Mesendoderm (in vitro differentiated cells): ENCODE data around the gene NRSN2.

Experiments used
- DNase-seq: peaks from one replicate; pipeline ENCODE4 v3.0.0; 2013
- H2AK5ac ChIP-seq: 2 replicates; pipeline ENCODE4 v1.6.1; 2013; ENCODE audit warnings: low read length, inconsistent platforms
- H2BK120ac ChIP-seq: 2 replicates; pipeline ENCODE4 v1.6.1; 2013; ENCODE audit warnings: low read depth, mild to moderate bottlenecking, low read length, moderate library complexity, mixed read lengths
- H2BK15ac ChIP-seq: replicated peaks from 2 replicates; pipeline ENCODE4 v1.6.1; 2013; ENCODE audit warnings: low read depth, mild to moderate bottlenecking, moderate library complexity
- H2BK5ac ChIP-seq: 2 replicates; pipeline ENCODE4 v1.6.1; 2013; ENCODE audit warnings: low read length, inconsistent platforms
- H3K18ac ChIP-seq: 2 replicates; pipeline ENCODE4 v1.6.1; 2013; ENCODE audit warnings: mild to moderate bottlenecking, low read length, mixed read lengths
- H3K23ac ChIP-seq: one replicate; pipeline ENCODE4 v1.6.1; 2013; ENCODE audit warnings: low read length
- H3K27ac ChIP-seq: 2 replicates; pipeline ENCODE4 v1.5.1; 2013; ENCODE audit warnings: low read depth, mild to moderate bottlenecking, inconsistent platforms, low read length, moderate library complexity
- H3K27me3 ChIP-seq: 2 replicates; pipeline ENCODE4 v1.6.1; 2013; ENCODE audit warnings: low read length, control low read depth, mild to moderate bottlenecking, inconsistent platforms; ENCODE audit not compliant: insufficient read depth, poor library complexity
- H3K36me3 ChIP-seq: 2 replicates; pipeline ENCODE4 v1.6.1; 2013; ENCODE audit warnings: low read length, inconsistent platforms; ENCODE audit not compliant: control insufficient read depth, insufficient read depth
- H3K4ac ChIP-seq: one replicate; pipeline ENCODE4 v1.6.1; 2013; ENCODE audit warnings: low read depth, mild to moderate bottlenecking, low read length, moderate library complexity
- H3K4me1 ChIP-seq: 2 replicates; pipeline ENCODE4 v1.6.1; 2013; ENCODE audit warnings: low read depth, low read length, inconsistent platforms; ENCODE audit not compliant: control insufficient read depth
- H3K4me2 ChIP-seq: 2 replicates; pipeline ENCODE4 v1.6.1; 2013; ENCODE audit warnings: low read length
- H3K4me3 ChIP-seq: 2 replicates; pipeline ENCODE4 v1.5.1; 2013; ENCODE audit warnings: mild to moderate bottlenecking, low read length
- H3K56ac ChIP-seq: one replicate; pipeline ENCODE4 v1.6.1; 2013; ENCODE audit warnings: low read length
- H3K79me1 ChIP-seq: 2 replicates; pipeline ENCODE4 v1.6.1; 2013; ENCODE audit warnings: low read length, inconsistent platforms
- H3K79me2 ChIP-seq: 2 replicates; pipeline ENCODE4 v1.6.1; 2013; ENCODE audit warnings: mild to moderate bottlenecking, low read length; ENCODE audit not compliant: control insufficient read depth, insufficient read depth
- H3K9ac ChIP-seq: 2 replicates; pipeline ENCODE4 v1.6.1; 2013; ENCODE audit warnings: low read length, inconsistent platforms
- H4K5ac ChIP-seq: one replicate; pipeline ENCODE4 v1.6.1; 2013; ENCODE audit warnings: low read length
- H4K8ac ChIP-seq: one replicate; pipeline ENCODE4 v1.6.1; 2013; ENCODE audit warnings: low read depth, mild to moderate bottlenecking, control low read depth, low read length, moderate library complexity
- WGBS: extraction: QIAGEN DNeasy Blood & Tissue Kit; methylation state at CpG from one replicate; pipeline ENCODE4 v1.1.7; 2013; ENCODE audit warnings: low lambda C conversion rate, missing lambda C conversion rate; ENCODE audit not compliant: insufficient coverage; ENCODE audit errors: extremely low coverage; 5-methylcytosine and 5-hydroxymethylcytosine counted together

The NRSN2 gene

GRCh38 chr20:366719-367485, 20.0 kb downstream of the NRSN2 start:
- Histone ChIP-seq H3K27me3 (no peaks in the 10 kb centered on the region), H3K4me3 (no peak overlapping the region), H2AK5ac (no peak overlapping the region), H3K9ac (no peak overlapping the region), H3K56ac (no peak overlapping the region), H3K23ac (no peak overlapping the region), H3K4me2 (no peak overlapping the region), H3K36me3 (no peaks in the 10 kb centered on the region), H4K5ac (no peak overlapping the region), H3K79me2 (no peaks in the 10 kb centered on the region), H2BK5ac (no peak overlapping the region), H3K18ac (no peak overlapping the region), H2BK15ac (no peak overlapping the region), H3K4me1 (no peaks in the 10 kb centered on the region), H3K27ac (no peak overlapping the region), H3K79me1 (no peaks in the 10 kb centered on the region), H3K4ac (no peak overlapping the region), H4K8ac (no peak overlapping the region), H2BK120ac (no peak overlapping the region)
- no CpG with 5 or more reads among the region's 13 CpGs for WGBS
- DNase-seq, result no peak

DNA sequence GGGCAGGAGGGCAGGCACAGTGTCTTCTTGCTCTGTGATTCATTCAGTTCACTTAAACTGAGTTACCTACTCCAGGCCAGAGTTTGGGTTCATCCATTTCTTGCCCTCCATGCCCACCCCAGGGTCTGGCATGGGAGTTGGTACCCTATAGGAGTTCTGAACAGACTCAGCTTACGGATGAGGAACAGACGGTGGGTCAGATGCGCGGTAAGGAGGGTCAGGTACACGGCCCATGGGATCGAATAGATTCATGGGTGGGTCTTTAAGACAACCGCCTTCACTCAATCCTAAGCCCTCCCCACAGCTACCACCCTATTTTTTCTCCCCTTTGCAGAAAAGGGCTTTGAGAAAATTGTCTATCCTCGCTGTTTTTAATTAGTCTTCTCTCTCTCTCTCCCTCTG, 20.6 kb downstream of the NRSN2 start:
- no peak overlapping the region for H2AK5ac ChIP-seq
- H2BK5ac ChIP-seq, result no peak overlapping the region
- H3K36me3 ChIP-seq, result no peaks in the 10 kb centered on the region
- H3K4me1 ChIP-seq, result no peaks in the 10 kb centered on the region
- no peak overlapping the region for H3K4me3 ChIP-seq
- H3K4ac ChIP-seq, result no peak overlapping the region
- no CpG with 5 or more reads among the region's 8 CpGs for WGBS
- no peaks in the 10 kb centered on the region for H3K79me1 ChIP-seq
- no peak overlapping the region for H3K18ac ChIP-seq
- H3K4me2 ChIP-seq, result no peak overlapping the region
- H3K27me3 ChIP-seq, result no peaks in the 10 kb centered on the region
- DNase-seq, result no peak
- H2BK120ac ChIP-seq, result no peak overlapping the region
- H3K23ac ChIP-seq, result no peak overlapping the region
- no peaks in the 10 kb centered on the region for H3K79me2 ChIP-seq
- H3K27ac ChIP-seq, result no peak overlapping the region
- H3K56ac ChIP-seq, result no peak overlapping the region
- no peak overlapping the region for H2BK15ac ChIP-seq
- H3K9ac ChIP-seq, result no peak overlapping the region
- H4K8ac ChIP-seq, result no peak overlapping the region
- H4K5ac ChIP-seq, result no peak overlapping the region

- H3K4ac ChIP-seq, result no peak overlapping the region
- H3K18ac ChIP-seq, result no peak overlapping the region
- H3K36me3 ChIP-seq, result no peaks in the 10 kb centered on the region
- no peak overlapping the region for H2AK5ac ChIP-seq
- no peak overlapping the region for H3K4me3 ChIP-seq
- H3K4me2 ChIP-seq, result no peak overlapping the region
- H3K9ac ChIP-seq, result no peak overlapping the region
- no CpG with 5 or more reads among the region's 4 CpGs for WGBS
- no peaks in the 10 kb centered on the region for H3K79me2 ChIP-seq
- H2BK15ac ChIP-seq, result no peak overlapping the region
- no peak overlapping the region for H2BK5ac ChIP-seq
- no peak overlapping the region for H4K8ac ChIP-seq
- H4K5ac ChIP-seq, result no peak overlapping the region
- no peaks in the 10 kb centered on the region for H3K79me1 ChIP-seq
- no peak overlapping the region for H2BK120ac ChIP-seq
- DNase-seq, result no peak
- no peak overlapping the region for H3K56ac ChIP-seq
- no peak overlapping the region for H3K23ac ChIP-seq
- H3K27ac ChIP-seq, result no peak overlapping the region
- no peaks in the 10 kb centered on the region for H3K27me3 ChIP-seq
- no peaks in the 10 kb centered on the region for H3K4me1 ChIP-seq
Measured at GRCh38 chr20:368915-369314, 22.0 kb downstream of the NRSN2 start.

DNA sequence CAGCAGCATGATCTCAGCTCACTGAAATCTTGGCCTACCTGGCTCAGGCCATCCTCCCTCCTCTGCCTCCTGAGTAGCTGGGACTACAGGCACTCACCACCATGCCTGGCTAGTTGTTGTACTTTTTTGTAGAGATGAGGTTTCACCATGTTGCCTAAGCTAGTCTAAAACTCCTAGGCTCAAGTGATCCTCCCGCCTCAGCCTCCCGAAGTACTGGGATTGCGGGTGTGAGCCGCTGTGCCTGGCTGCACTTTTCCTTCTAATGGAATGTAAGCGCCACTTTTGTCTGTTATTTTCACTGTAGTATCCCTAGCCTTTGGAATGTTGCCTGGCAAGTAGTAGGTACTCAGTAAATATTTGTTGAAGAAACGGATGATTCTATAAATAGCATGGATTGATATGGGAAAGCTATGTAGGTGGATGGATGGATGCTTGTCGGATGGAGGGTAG, 23.3 kb downstream of the NRSN2 start:
- Histone ChIP-seq H3K36me3 (no peaks in the 10 kb centered on the region), H3K79me1 (no peaks in the 10 kb centered on the region), H2BK5ac (no peak overlapping the region), H2BK120ac (no peak overlapping the region), H3K4ac (no peak overlapping the region), H4K8ac (no peak overlapping the region), H3K56ac (no peak overlapping the region), H3K79me2 (no peaks in the 10 kb centered on the region), H3K23ac (no peak overlapping the region), H3K4me2 (no peak overlapping the region), H3K27me3 (no peaks in the 10 kb centered on the region), H3K4me1 (no peaks in the 10 kb centered on the region), H3K9ac (no peak overlapping the region), H4K5ac (no peak overlapping the region), H3K18ac (no peak overlapping the region), H2AK5ac (no peak overlapping the region), H3K4me3 (no peak overlapping the region), H3K27ac (no peak overlapping the region), H2BK15ac (no peak overlapping the region)
- no peak for DNase-seq
- WGBS, result no CpG with 5 or more reads among the region's 7 CpGs

DNA sequence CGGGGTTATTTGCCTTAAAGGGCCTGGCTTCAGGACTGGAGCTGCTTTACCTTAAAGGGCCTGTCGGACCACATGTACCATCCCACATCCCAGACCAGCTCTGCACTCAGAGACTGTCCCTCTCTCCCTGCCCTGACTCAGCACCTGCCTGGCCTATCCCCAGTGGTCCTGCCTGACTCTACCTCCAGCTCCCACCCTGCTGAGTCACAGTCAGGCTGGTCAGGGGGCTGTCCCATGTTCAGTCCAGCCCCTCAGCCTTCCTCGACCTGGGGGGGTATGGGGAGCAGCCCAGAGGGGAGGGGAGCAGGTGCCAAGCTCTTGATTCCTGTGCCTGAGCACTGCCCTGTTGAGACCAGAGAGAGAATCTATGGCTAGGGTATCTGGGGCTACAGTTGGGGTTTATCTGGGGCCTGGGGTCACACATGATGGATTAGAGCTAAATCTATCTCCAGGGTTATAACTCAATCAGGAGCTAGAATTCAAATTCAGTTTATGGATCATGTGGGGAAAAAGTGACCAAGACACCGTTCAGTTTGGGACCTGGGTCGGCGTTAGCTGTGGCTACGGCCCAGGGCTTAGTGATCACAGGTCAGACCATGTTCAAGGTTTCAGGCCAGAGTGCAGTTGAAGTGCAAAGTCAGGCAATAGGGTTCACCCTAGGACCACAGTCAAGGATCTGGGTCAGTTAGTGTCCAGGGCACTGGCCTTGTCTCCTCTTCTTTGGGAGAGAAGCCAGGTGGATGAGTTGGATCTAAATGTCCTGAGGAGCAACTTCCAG, 24.3 kb downstream of the NRSN2 start:
- Histone ChIP-seq H3K4ac (no peak overlapping the region), H4K8ac (no peak overlapping the region), H3K56ac (no peak overlapping the region), H2BK15ac (no peak overlapping the region), H2BK120ac (no peak overlapping the region), H2AK5ac (no peak overlapping the region), H3K36me3 (no peaks in the 10 kb centered on the region), H3K4me1 (no peaks in the 10 kb centered on the region), H3K79me2 (no peaks in the 10 kb centered on the region), H3K79me1 (no peaks in the 10 kb centered on the region), H2BK5ac (no peak overlapping the region), H3K9ac (no peak overlapping the region), H3K4me2 (no peak overlapping the region), H3K18ac (no peak overlapping the region), H3K27me3 (no peaks in the 10 kb centered on the region), H3K23ac (no peak overlapping the region), H3K27ac (no peak overlapping the region), H4K5ac (no peak overlapping the region), H3K4me3 (no peak overlapping the region)
- no peak for DNase-seq
- no CpG with 5 or more reads among the region's 7 CpGs for WGBS
